Endothelial cell (in vitro differentiated cells): ENCODE measurements around the gene PUDP. TPM values are rescaled to one million over a fixed set of nuclear protein-coding genes. Genes with fewer than 3 reads are reported as not detected.

Source experiments
- DNase-seq: peaks from one replicate; pipeline ENCODE4 v3.0.0; 2021; ENCODE audit warnings: low spot score
- H3K27ac Mint-ChIP-seq: one replicate; pipeline ENCODE4 v1.8.0; 2021; ENCODE audit warnings: mixed read lengths, inconsistent platforms; ENCODE audit not compliant: unreplicated experiment
- H3K27me3 Mint-ChIP-seq: one replicate; pipeline ENCODE4 v1.8.0; 2021; ENCODE audit warnings: mild to moderate bottlenecking, moderate library complexity, mixed read lengths, inconsistent platforms; ENCODE audit not compliant: unreplicated experiment
- H3K36me3 Mint-ChIP-seq: one replicate; pipeline ENCODE4 v1.8.0; 2021; ENCODE audit warnings: mild to moderate bottlenecking, low read depth, mixed read lengths, inconsistent platforms; ENCODE audit not compliant: unreplicated experiment
- H3K4me1 Mint-ChIP-seq: one replicate; pipeline ENCODE4 v1.8.0; 2021; ENCODE audit warnings: mild to moderate bottlenecking, mixed read lengths, inconsistent platforms; ENCODE audit not compliant: unreplicated experiment
- H3K4me3 Mint-ChIP-seq: one replicate; pipeline ENCODE4 v1.8.0; 2021; ENCODE audit warnings: mild to moderate bottlenecking, mixed read lengths, inconsistent platforms; ENCODE audit not compliant: unreplicated experiment
- H3K9me3 Mint-ChIP-seq: one replicate; pipeline ENCODE4 v1.8.0; 2021; ENCODE audit warnings: mixed read lengths, inconsistent platforms; ENCODE audit not compliant: unreplicated experiment
- CTCF ChIP-seq: fragments of 200-600 bp; sonication (generic); IDR thresholded peaks from one replicate; pipeline ENCODE4 v1.5.0; 2021; ENCODE audit warnings: antibody characterized with exemption; ENCODE audit not compliant: unreplicated experiment
- total RNA-seq: library from RNA; stranded (reverse); fragmentation: NEBNext Ultra II Directional; extraction: Animal tissue kit (Norgen Biotek cat#: 25700); gene quantifications from one replicate; pipeline ENCODE4 v1.2.1, GENCODE V29; 2021; ENCODE audit not compliant: unreplicated experiment

The PUDP gene
- total RNA-seq, 1 donor from 2014 or later = 45.0 TPM

GRCh38 chrX:7143941-7144525, 3.9 kb downstream of the PUDP start:
- H3K27ac Mint-ChIP-seq = no peak overlapping the region
- H3K27me3 Mint-ChIP-seq = no peaks in the 10 kb centered on the region
- TF ChIP-seq CTCF = no peak
- H3K4me1 Mint-ChIP-seq = peaks cover 14% of the 10 kb centered on the region
- no peaks in the 10 kb centered on the region for H3K9me3 Mint-ChIP-seq
- no peaks in the 10 kb centered on the region for H3K36me3 Mint-ChIP-seq
- no peak for DNase-seq
- H3K4me3 Mint-ChIP-seq = no peak overlapping the region

- Mint-ChIP-seq H3K4me3 (no peak overlapping the region), H3K27me3 (no peaks in the 10 kb centered on the region), H3K27ac (no peak overlapping the region), H3K9me3 (no peaks in the 10 kb centered on the region), H3K4me1 (peaks cover 14% of the 10 kb centered on the region), H3K36me3 (no peaks in the 10 kb centered on the region)
- no peak for TF ChIP-seq CTCF
- no peak for DNase-seq
These were observed 4.9 kb downstream of the PUDP start for GRCh38 chrX:7143076-7143475.

GRCh38 chrX:7139202-7140081, 8.5 kb downstream of the PUDP start:
- no peak for TF ChIP-seq CTCF
- no peaks in the 10 kb centered on the region for H3K27me3 Mint-ChIP-seq
- H3K4me1 Mint-ChIP-seq = peaks cover 9% of the 10 kb centered on the region
- H3K9me3 Mint-ChIP-seq = no peaks in the 10 kb centered on the region
- no peak overlapping the region for H3K4me3 Mint-ChIP-seq
- H3K36me3 Mint-ChIP-seq = no peaks in the 10 kb centered on the region
- no peak overlapping the region for H3K27ac Mint-ChIP-seq
- no peak for DNase-seq

- H3K27ac Mint-ChIP-seq = no peak overlapping the region
- DNase-seq = no peak
- TF ChIP-seq CTCF = no peak
- no peak overlapping the region for H3K4me3 Mint-ChIP-seq
- H3K4me1 Mint-ChIP-seq = peaks cover 31% of the 10 kb centered on the region
- H3K9me3 Mint-ChIP-seq = no peaks in the 10 kb centered on the region
- peaks cover 2% of the 10 kb centered on the region for H3K27me3 Mint-ChIP-seq
- H3K36me3 Mint-ChIP-seq = peaks cover 4% of the 10 kb centered on the region
These were observed 13.0 kb downstream of the PUDP start for GRCh38 chrX:7134981-7135380.

- Mint-ChIP-seq H3K9me3 (no peaks in the 10 kb centered on the region), H3K27ac (peak overlapping the region; percentile 96), H3K36me3 (peaks cover 4% of the 10 kb centered on the region), H3K4me3 (peak overlapping the region; percentile 25), H3K4me1 (peaks cover 31% of the 10 kb centered on the region), H3K27me3 (peaks cover 2% of the 10 kb centered on the region)
- TF ChIP-seq CTCF = no peak
- no peak for DNase-seq
These were observed 14.9 kb downstream of the PUDP start for GRCh38 chrX:7133050-7133440.
